ENCODE data around the gene TIMM13. TPM values are rescaled to one million over a fixed set of nuclear protein-coding genes. Genes with fewer than 3 reads are reported as not detected.

TIMM13 gene
- total and polyA plus RNA-seq, 10 of the 15 experiments (the other 5 are each of a cell fraction or from before 2014, with no cell fraction given), result 9.9 to 205 (median 63.6) TPM

- TF ChIP-seq RCOR1 (conservative IDR thresholded peaks at IDR 0.05; ENCODE audit: low read depth, low read length) (no peak), TCF7 (IDR thresholded peaks at IDR 0.05; ENCODE audit: borderline replicate concordance) (no peak), E2F8 (IDR thresholded peaks at IDR 0.05; ENCODE audit: low read depth, partially characterized antibody) (no peak), HCFC1 (IDR thresholded peaks at IDR 0.05; ENCODE audit: low read length) (no peak), NR2F1 (conservative IDR thresholded peaks at IDR 0.05) (no peak), SMC3 (IDR thresholded peaks at IDR 0.05; ENCODE audit: borderline replicate concordance, low read length) (no peak), HSF1 (IDR thresholded peaks at IDR 0.05; ENCODE audit: low read depth, low read length) (no peak), ZBED1 (IDR thresholded peaks at IDR 0.05; ENCODE audit: borderline replicate concordance) (no peak), SUPT20H (IDR thresholded peaks at IDR 0.05; ENCODE audit: borderline replicate concordance, control insufficient read depth, low read depth, low read length) (no peak), NR2C1 (IDR thresholded peaks at IDR 0.05) (no peak)
- CTCF ChIA-PET, result interaction anchor here (0.6 kb wide), 1 partner anchor 246 kb away, joined by 3 read pairs; no protein-coding TSS in a partner anchor
- Histone ChIP-seq H2AFZ (ENCODE audit: control insufficient read depth, low read depth, low read length) (no peak overlapping the region), H3K27ac (ENCODE audit: control insufficient read depth, insufficient read depth) (no peak overlapping the region), H4K20me1 (ENCODE audit: control insufficient read depth, insufficient read depth) (no peaks in the 10 kb centered on the region), H3K79me2 (ENCODE audit: control insufficient read depth, insufficient read depth, low read length) (no peaks in the 10 kb centered on the region), H3K9ac (ENCODE audit: control insufficient read depth, insufficient read depth, low read length) (no peak overlapping the region), H3K27me3 (replicated peaks in 1 of 2; ENCODE audit: control insufficient read depth in 2 of 2, insufficient read depth in 2 of 2, low read length in 1 of 2) (no peaks in the 10 kb centered on the region), H3K9me3 (replicated peaks; ENCODE audit: control insufficient read depth, insufficient read depth, low read length) (no peaks in the 10 kb centered on the region), H3K4me2 (ENCODE audit: control insufficient read depth, insufficient read depth) (no peak overlapping the region), H3K36me3 (ENCODE audit: control insufficient read depth in 2 of 2, insufficient read depth in 2 of 2, low read length in 1 of 2) (no peaks in the 10 kb centered on the region), H3K4me3 (no peak overlapping the region), H3K4me1 (ENCODE audit: control insufficient read depth, insufficient read depth, low read length) (peaks cover 3% of the 10 kb centered on the region)
- POLR2A ChIA-PET, result interaction anchor here (0.5 kb wide), 1 partner anchor 17 kb away, joined by 3 read pairs; no protein-coding TSS in a partner anchor
- ATAC-seq (no peak), FAIRE-seq (no peak), DNase-seq (ENCODE audit: low read depth, low spot score) (no peak)
- in situ Hi-C loops (cut with MboI), result no loop called here
- intact Hi-C loops (cut with micrococcal nuclease; ENCODE audit: unreplicated experiment), result loop anchor here (10.0 kb wide), 1 partner anchor 215 kb away; no protein-coding TSS in a partner anchor
- RAD21 ChIA-PET (ENCODE audit: unreplicated experiment), result no interaction called here
- no TSS peak for BruUV-seq (replicated peaks)
- 100% methylated on average over 4 of the region's 4 CpGs for WGBS (ENCODE audit: insufficient coverage, insufficient replicate concordance, low lambda C conversion rate, missing lambda C conversion rate)
- SMC1A ChIA-PET (ENCODE audit: uncharacterized antibody, unreplicated experiment), result interaction anchor here (1.2 kb wide), 1 partner anchor 57 kb away, joined by 3 read pairs; the partner anchor contains the start of gene LMNB2
Measured at GRCh38 chr19:2399582-2399981, 27.8 kb downstream of the TIMM13 start.
